Neural crest cell (in vitro differentiated cells): ENCODE measurements around the gene KIDINS220. TPM values are rescaled to one million over a fixed set of nuclear protein-coding genes. Genes with fewer than 3 reads are reported as not detected.

Experiments used
- DNase-seq: peaks from one replicate; pipeline ENCODE4 v3.0.0; 2021; ENCODE audit warnings: low read depth, mixed read lengths, low spot score
- H3K27ac Mint-ChIP-seq: one replicate; pipeline ENCODE4 v1.8.0; 2021; ENCODE audit warnings: mild to moderate bottlenecking, mixed read lengths; ENCODE audit not compliant: unreplicated experiment
- H3K27me3 Mint-ChIP-seq: 2 replicates; pipeline ENCODE4 v1.8.0; 2021; ENCODE audit warnings: low read depth, mild to moderate bottlenecking, mixed read lengths
- H3K36me3 Mint-ChIP-seq: 2 replicates; pipeline ENCODE4 v1.8.0; 2021; ENCODE audit warnings: low read depth, mild to moderate bottlenecking, mixed read lengths
- H3K4me1 Mint-ChIP-seq: 2 replicates; pipeline ENCODE4 v1.8.0; 2021; ENCODE audit warnings: mixed read lengths
- H3K4me3 Mint-ChIP-seq: one replicate; pipeline ENCODE4 v1.8.0; 2021; ENCODE audit warnings: mild to moderate bottlenecking, mixed read lengths
- H3K9me3 Mint-ChIP-seq: 2 replicates; pipeline ENCODE4 v1.8.0; 2021; ENCODE audit warnings: mixed read lengths
- CTCF ChIP-seq: fragments of 200-600 bp; sonication (generic); conservative IDR thresholded peaks from 2 replicates; pipeline ENCODE4 v1.5.0; 2021; ENCODE audit warnings: antibody characterized with exemption, mild to moderate bottlenecking
- total RNA-seq: library from RNA; stranded (reverse); gene quantifications from 2 replicates; pipeline ENCODE4 v1.2.1, GENCODE V29; 2021

The KIDINS220 gene
- total RNA-seq, 1 donor from 2014 or later = 61.1 TPM

GRCh38 chr2:8721410-8721809, 116.0 kb downstream of the KIDINS220 start:
- H3K9me3 Mint-ChIP-seq = no peaks in the 10 kb centered on the region
- DNase-seq = no peak
- H3K4me3 Mint-ChIP-seq = no peak overlapping the region
- peaks cover 5% of the 10 kb centered on the region for H3K36me3 Mint-ChIP-seq
- no peaks in the 10 kb centered on the region for H3K4me1 Mint-ChIP-seq
- H3K27me3 Mint-ChIP-seq = no peaks in the 10 kb centered on the region
- no peak for TF ChIP-seq CTCF
- H3K27ac Mint-ChIP-seq = no peak overlapping the region

GRCh38 chr2:8720741-8721140, 116.7 kb downstream of the KIDINS220 start:
- TF ChIP-seq CTCF = no peak
- no peaks in the 10 kb centered on the region for H3K4me1 Mint-ChIP-seq
- no peaks in the 10 kb centered on the region for H3K27me3 Mint-ChIP-seq
- no peaks in the 10 kb centered on the region for H3K9me3 Mint-ChIP-seq
- no peak overlapping the region for H3K27ac Mint-ChIP-seq
- no peak overlapping the region for H3K4me3 Mint-ChIP-seq
- H3K36me3 Mint-ChIP-seq = peaks cover 2% of the 10 kb centered on the region
- DNase-seq = no peak

- Mint-ChIP-seq H3K9me3 (no peaks in the 10 kb centered on the region), H3K4me3 (no peak overlapping the region), H3K36me3 (peaks cover 2% of the 10 kb centered on the region), H3K27ac (no peak overlapping the region), H3K4me1 (no peaks in the 10 kb centered on the region), H3K27me3 (no peaks in the 10 kb centered on the region)
- TF ChIP-seq CTCF = no peak
- no peak for DNase-seq
Observed at GRCh38 chr2:8719528-8719927, 117.9 kb downstream of the KIDINS220 start.

GRCh38 chr2:8714971-8715370, 122.4 kb downstream of the KIDINS220 start:
- H3K27ac Mint-ChIP-seq = no peak overlapping the region
- no peak overlapping the region for H3K4me3 Mint-ChIP-seq
- no peaks in the 10 kb centered on the region for H3K9me3 Mint-ChIP-seq
- no peak for DNase-seq
- peaks cover 7% of the 10 kb centered on the region for H3K4me1 Mint-ChIP-seq
- H3K36me3 Mint-ChIP-seq = peaks cover 2% of the 10 kb centered on the region
- TF ChIP-seq CTCF = no peak
- no peaks in the 10 kb centered on the region for H3K27me3 Mint-ChIP-seq

- Mint-ChIP-seq H3K27ac (no peak overlapping the region), H3K4me1 (peaks cover 7% of the 10 kb centered on the region), H3K4me3 (no peak overlapping the region), H3K36me3 (peaks cover 2% of the 10 kb centered on the region), H3K27me3 (no peaks in the 10 kb centered on the region), H3K9me3 (no peaks in the 10 kb centered on the region)
- TF ChIP-seq CTCF = no peak
- no peak for DNase-seq
Observed at GRCh38 chr2:8714283-8714682, 123.1 kb downstream of the KIDINS220 start.

GRCh38 chr2:8710951-8711350, 126.5 kb downstream of the KIDINS220 start:
- no peak for DNase-seq
- TF ChIP-seq CTCF = no peak
- no peaks in the 10 kb centered on the region for H3K9me3 Mint-ChIP-seq

More at GRCh38 chr2:8710951-8711350, 126.5 kb downstream of the KIDINS220 start:
- Mint-ChIP-seq H3K36me3 (no peaks in the 10 kb centered on the region), H3K4me3 (no peak overlapping the region), H3K27ac (no peak overlapping the region), H3K4me1 (peaks cover 7% of the 10 kb centered on the region), H3K27me3 (no peaks in the 10 kb centered on the region)
